ENCODE measurements around the gene TGM2.

TGM2 gene

DNA sequence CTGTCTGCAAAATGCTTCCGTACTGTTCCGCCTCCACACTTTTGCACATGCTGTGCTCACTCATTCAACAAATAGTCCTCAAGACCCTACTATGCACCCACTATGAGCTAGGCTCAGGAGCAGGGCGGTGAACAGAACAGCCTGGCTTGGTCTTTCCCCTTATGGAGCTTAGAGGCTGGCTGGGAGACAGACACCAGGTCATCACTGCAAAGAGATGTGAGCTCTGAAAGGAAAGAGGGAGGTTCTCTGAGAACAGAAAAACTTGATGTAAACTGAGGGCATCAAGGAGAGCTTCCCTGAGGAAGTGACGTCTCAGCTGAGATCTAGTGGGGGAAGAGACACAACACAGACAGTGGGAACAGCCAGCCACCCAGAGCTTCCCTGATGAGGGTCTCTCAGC, 31.0 kb upstream of the TGM2 start:
- no peak for DNase-seq (ENCODE audit: low read depth)
- no peak overlapping the region for H3K4me3 ChIP-seq (ENCODE audit: low read depth, low read length)
- TF ChIP-seq, protein P1, sequence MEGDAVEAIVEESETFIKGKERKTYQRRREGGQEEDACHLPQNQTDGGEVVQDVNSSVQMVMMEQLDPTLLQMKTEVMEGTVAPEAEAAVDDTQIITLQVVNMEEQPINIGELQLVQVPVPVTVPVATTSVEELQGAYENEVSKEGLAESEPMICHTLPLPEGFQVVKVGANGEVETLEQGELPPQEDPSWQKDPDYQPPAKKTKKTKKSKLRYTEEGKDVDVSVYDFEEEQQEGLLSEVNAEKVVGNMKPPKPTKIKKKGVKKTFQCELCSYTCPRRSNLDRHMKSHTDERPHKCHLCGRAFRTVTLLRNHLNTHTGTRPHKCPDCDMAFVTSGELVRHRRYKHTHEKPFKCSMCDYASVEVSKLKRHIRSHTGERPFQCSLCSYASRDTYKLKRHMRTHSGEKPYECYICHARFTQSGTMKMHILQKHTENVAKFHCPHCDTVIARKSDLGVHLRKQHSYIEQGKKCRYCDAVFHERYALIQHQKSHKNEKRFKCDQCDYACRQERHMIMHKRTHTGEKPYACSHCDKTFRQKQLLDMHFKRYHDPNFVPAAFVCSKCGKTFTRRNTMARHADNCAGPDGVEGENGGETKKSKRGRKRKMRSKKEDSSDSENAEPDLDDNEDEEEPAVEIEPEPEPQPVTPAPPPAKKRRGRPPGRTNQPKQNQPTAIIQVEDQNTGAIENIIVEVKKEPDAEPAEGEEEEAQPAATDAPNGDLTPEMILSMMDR (IDR thresholded peaks at IDR 0.05; ENCODE audit: insufficient read depth, low read depth, low read length, missing control alignments) = no peak

DNA sequence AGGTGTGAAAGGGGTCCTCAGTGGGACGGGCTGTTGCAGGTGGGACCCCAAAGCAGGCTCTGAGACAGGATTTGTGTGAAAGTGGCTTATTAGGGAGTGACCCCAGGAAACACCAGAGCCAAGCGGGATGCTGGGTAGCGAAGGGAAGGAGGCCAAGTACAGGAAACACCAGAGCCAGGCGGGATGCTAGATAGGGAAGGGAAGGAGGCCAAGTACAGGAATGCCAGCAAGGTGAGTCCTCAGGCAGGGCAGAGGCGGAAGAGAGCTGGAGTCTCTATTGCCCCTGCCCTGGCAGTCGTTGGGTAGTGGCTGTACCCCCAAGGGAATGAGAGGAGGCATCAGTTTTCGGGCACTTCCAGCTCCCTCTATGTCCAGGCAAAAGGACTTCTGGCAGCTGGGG, 30.5 kb upstream of the TGM2 start:
- no peak overlapping the region for H3K4me3 ChIP-seq (ENCODE audit: low read depth, low read length)
- TF ChIP-seq, protein P1 (IDR thresholded peaks at IDR 0.05; ENCODE audit: insufficient read depth, low read depth, low read length, missing control alignments) = no peak
- no peak for DNase-seq (ENCODE audit: low read depth)

DNA sequence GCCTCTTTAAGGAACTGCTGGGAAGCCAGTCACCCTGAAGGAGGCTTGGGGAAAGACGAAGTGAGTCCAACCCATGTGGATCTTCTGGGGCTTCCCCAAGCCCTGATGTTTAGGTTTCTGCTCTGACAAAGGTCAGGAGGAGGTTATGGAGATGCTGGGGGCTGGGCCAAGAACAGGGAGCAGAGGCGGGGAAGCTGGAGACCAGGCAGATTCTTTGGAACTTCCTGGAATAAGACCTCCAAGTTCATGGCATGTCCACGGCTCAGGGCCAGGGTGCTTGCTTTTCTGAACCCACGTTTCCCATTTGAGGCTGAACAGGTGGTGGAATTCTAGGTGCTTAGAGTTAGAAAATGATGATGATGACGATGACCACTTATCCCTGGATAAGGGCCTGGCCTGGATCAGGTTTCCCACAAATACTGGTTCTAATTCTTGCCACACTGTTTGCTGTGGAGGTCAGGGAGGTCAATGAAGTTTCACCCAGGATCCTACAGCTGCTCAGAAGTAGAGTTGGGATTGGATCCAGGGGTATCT, 30.0 kb upstream of the TGM2 start:
- H3K4me3 ChIP-seq (ENCODE audit: low read depth, low read length) = no peak overlapping the region
- TF ChIP-seq, protein P1 (IDR thresholded peaks at IDR 0.05; ENCODE audit: insufficient read depth, low read depth, low read length, missing control alignments) = no peak
- DNase-seq (ENCODE audit: low read depth) = no peak

DNA sequence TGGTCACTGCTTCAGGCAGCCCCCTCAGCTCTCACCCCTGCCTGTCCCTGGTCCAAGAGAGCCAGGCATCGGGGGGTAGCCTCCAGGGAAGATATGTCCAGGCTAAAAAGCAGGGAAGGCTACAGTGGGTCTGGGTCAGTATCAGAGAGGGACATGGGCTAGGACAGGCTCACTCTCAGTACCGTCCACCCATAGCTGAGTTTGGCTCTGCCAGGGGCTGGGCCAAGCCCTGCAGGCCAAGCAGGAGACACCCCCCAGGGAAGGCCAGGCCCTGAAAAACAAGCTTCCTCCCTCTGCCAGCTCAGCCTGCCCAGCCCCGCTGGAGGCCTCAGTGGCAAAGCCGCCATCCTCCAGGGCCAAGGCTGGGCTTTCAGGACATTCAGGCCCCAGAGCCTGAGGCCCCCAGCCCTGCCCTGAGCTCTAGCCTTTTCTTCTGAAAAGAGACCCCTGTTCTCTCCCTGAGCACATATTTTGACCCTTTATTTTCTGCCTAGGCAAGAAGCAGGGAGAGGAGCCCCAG, 28.6 kb upstream of the TGM2 start:
- DNase-seq (ENCODE audit: low read depth) = no peak
- no peak overlapping the region for H3K4me3 ChIP-seq (ENCODE audit: low read depth, low read length)
- TF ChIP-seq, protein P1 (IDR thresholded peaks at IDR 0.05; ENCODE audit: insufficient read depth, low read depth, low read length, missing control alignments) = no peak

DNA sequence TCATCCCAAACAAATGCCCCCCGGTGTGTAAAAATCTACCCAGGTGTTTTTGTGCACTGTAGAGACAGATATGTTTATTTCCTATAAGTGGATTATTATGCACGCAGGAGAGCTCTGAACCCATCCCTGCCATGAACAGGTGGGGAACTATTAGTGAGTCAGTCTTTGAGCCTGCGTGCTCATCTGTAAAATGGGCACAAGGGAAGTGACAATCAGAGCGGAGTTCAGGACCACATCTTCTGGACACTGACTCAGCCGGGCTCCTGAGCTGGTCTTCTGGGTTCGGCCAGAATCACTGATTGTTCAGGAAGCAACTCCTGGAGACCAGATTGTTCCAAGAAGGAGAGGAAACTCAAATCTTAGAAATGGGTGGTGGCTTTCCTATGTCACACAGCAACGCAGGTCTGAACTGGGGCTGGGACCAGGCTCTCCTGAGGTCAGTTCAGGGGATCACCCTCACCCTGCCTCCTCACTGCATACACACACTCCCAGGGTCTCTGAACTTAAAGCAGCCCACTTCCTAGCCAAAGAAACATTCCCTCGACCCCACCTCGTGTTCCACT, 27.3 kb upstream of the TGM2 start:
- DNase-seq (ENCODE audit: low read depth) = no peak
- TF ChIP-seq, protein P1 (IDR thresholded peaks at IDR 0.05; ENCODE audit: insufficient read depth, low read depth, low read length, missing control alignments) = no peak
- H3K4me3 ChIP-seq (ENCODE audit: low read depth, low read length) = no peak overlapping the region

DNA sequence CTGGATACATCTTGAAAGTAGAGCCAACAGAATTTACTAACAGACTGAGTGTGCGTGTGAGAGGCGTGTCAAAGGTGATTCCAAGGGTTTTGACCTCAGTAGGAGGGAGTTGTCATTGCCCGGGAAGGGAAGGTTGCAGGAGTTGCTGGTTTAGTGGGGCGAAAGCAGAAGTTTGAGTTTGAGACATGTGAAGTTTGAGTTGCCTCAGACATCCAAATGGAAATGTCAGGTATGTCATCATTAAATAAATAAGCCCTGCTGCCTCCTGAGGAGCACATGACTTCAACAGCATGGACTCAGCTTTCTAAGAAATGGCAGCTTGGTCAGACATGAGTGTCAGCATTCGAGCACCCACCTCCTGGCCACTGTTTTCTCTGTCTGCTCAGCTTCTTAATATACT, 26.6 kb upstream of the TGM2 start:
- no peak for DNase-seq (ENCODE audit: low read depth)
- TF ChIP-seq, protein P1 (IDR thresholded peaks at IDR 0.05; ENCODE audit: insufficient read depth, low read depth, low read length, missing control alignments) = no peak
- H3K4me3 ChIP-seq (ENCODE audit: low read depth, low read length) = no peak overlapping the region

DNA sequence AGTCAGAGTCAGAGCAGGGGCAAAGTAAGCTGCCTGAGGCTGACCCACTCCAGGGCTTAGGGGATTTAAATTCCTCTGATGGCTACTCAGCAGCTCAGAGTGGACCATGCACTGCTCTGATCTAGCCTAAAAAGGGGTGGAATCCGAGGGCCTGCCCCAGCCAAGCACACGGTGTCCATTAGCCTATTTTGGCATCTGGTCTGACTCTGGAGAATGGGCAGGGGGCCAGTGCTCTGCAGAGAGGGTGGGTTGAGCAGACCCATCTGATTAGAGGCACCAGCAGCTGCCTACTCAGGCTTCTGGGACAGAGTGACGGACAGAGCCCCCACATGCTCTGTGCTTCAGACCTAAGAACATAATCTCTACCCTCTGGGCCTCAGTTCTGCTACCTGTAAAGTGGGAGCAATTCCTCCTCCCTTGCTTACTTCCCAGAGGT, 25.9 kb upstream of the TGM2 start:
- H3K4me3 ChIP-seq (ENCODE audit: low read depth, low read length) = no peak overlapping the region
- no peak for DNase-seq (ENCODE audit: low read depth)
- TF ChIP-seq, protein P1 (IDR thresholded peaks at IDR 0.05; ENCODE audit: insufficient read depth, low read depth, low read length, missing control alignments) = no peak

Measured in GM12865 (cell line).